T-helper 2 cell (primary cell): ENCODE results near the gene ELF1.
A peak's percentile ranks its signal among the peaks of the same experiment; 100 is the strongest.
"Not testable (repeated sequence)": the region's sequence is repeated elsewhere in the genome, so short reads cannot be mapped to it uniquely, and the experiment has no call there.

ENCODE experiments used
- DNase-seq, 5 experiments: peaks; one replicate each; pipeline versions ENCODE4 v3.0.0 to v3.0.0-alpha.2; 2012 to 2022

Gene ELF1

GRCh38 chr13:41040584-41041334 is 21.6 kb upstream of the ELF1 start:
- no peak for DNase-seq

GRCh38 chr13:41039746-41040145 is 20.6 kb upstream of the ELF1 start:
- no peak for DNase-seq

- DNase-seq, result not testable (repeated sequence)
Measured at GRCh38 chr13:41036557-41036956, 17.4 kb upstream of the ELF1 start.

- no peak for DNase-seq
Measured at GRCh38 chr13:41034881-41035280, 15.8 kb upstream of the ELF1 start.

- DNase-seq, result no peak
Measured at GRCh38 chr13:41034382-41034781, 15.3 kb upstream of the ELF1 start.

GRCh38 chr13:41032691-41033376 is 13.7 kb upstream of the ELF1 start:
- no peak for DNase-seq

GRCh38 chr13:41029629-41030028 is 10.5 kb upstream of the ELF1 start:
- no peak for DNase-seq

- no peak for DNase-seq
Measured at GRCh38 chr13:41028051-41028450, 8.9 kb upstream of the ELF1 start.

GRCh38 chr13:41026788-41027187 is 7.7 kb upstream of the ELF1 start:
- no peak for DNase-seq

- DNase-seq, result no peak
Measured at GRCh38 chr13:41025518-41025917, 6.4 kb upstream of the ELF1 start.

GRCh38 chr13:41019578-41020347 is 647 bp upstream of the ELF1 start:
- DNase-seq, result no peak

GRCh38 chr13:41018602-41018948 is 541 bp downstream of the ELF1 start:
- no peak for DNase-seq

GRCh38 chr13:41017817-41018601 is 1.1 kb downstream of the ELF1 start:
- DNase-seq, result peak in 1 of 5 experiments; percentile 80

GRCh38 chr13:41017159-41017558 is 2.0 kb downstream of the ELF1 start:
- peak in 3 of 5 experiments; percentile 23 to 81 (median 32) for DNase-seq

- DNase-seq, result no peak
Measured at GRCh38 chr13:41015920-41016319, 3.2 kb downstream of the ELF1 start.

GRCh38 chr13:41013835-41014234 is 5.3 kb downstream of the ELF1 start:
- DNase-seq, result peak in 1 of 5 experiments; percentile 63

GRCh38 chr13:41012536-41012935 is 6.6 kb downstream of the ELF1 start:
- no peak for DNase-seq

- DNase-seq, result no peak
Measured at GRCh38 chr13:41011382-41011956, 7.6 kb downstream of the ELF1 start.

- DNase-seq, result peak in 1 of 5 experiments; percentile 83
Measured at GRCh38 chr13:41008349-41008980, 10.7 kb downstream of the ELF1 start.

GRCh38 chr13:41007744-41008128 is 11.4 kb downstream of the ELF1 start:
- peak in 1 of 5 experiments; percentile 38 for DNase-seq

- peak in 1 of 5 experiments; percentile 37 for DNase-seq
Measured at GRCh38 chr13:41006978-41007743, 12.0 kb downstream of the ELF1 start.
